GM10266 (cell line): Measurements from ENCODE around the gene GPSM3.
A peak's percentile ranks its signal among the peaks of the same experiment; 100 is the strongest.
"Not testable (repeated sequence)": the region's sequence is repeated elsewhere in the genome, so short reads cannot be mapped to it uniquely, and the experiment has no call there.

Experiments used
- DNase-seq: peaks from one replicate; pipeline ENCODE4 v3.0.0; 2012; ENCODE audit errors: extremely low spot score
- TF ChIP-seq, protein P1 (sequence below): IDR thresholded peaks from 2 replicates; pipeline ENCODE4 v1.5.1; 2012; ENCODE audit warnings: mild to moderate bottlenecking, low read depth; ENCODE audit not compliant: control insufficient read depth, insufficient read depth; ENCODE audit errors: missing control alignments

GPSM3 gene

DNA sequence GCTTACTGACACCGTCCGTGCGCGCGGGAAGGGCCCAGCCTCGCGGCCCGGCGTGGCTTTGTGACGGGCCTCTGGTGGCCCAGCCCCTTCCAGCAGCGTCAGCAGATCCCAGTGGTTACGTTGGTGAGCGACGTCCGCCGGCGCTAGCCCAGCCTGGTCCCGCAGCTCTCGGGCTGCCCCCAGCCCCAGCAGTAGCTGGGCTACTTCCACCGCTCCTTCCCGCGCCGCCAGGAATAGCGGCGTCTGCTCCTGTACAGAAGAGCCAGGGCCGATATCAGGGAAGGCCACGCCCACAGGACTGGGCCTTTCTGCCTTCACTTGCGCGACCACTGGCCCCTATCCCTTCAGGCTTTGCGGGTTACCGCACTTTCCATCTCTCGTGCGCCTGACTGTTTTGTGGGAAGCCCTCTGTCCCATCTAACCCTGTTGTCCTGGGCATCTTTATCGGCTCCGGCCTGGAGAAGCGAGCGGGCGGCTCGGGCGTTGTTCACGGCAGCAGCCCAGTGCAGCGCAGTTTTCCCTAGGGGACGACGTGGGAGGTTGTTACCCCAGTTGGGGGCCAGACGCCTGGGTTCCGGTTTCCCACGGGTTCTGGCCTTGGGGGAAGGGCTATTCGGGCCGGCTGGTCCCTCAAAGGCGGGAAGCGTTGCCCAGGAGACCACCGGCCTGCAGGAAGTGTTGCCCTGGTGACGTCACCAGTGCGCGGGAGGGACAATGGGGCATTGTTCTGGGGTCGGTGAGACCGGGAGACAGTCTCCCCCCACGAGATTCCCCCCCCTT lies 3.6 kb upstream of the GPSM3 start:
- TF ChIP-seq, protein P1, sequence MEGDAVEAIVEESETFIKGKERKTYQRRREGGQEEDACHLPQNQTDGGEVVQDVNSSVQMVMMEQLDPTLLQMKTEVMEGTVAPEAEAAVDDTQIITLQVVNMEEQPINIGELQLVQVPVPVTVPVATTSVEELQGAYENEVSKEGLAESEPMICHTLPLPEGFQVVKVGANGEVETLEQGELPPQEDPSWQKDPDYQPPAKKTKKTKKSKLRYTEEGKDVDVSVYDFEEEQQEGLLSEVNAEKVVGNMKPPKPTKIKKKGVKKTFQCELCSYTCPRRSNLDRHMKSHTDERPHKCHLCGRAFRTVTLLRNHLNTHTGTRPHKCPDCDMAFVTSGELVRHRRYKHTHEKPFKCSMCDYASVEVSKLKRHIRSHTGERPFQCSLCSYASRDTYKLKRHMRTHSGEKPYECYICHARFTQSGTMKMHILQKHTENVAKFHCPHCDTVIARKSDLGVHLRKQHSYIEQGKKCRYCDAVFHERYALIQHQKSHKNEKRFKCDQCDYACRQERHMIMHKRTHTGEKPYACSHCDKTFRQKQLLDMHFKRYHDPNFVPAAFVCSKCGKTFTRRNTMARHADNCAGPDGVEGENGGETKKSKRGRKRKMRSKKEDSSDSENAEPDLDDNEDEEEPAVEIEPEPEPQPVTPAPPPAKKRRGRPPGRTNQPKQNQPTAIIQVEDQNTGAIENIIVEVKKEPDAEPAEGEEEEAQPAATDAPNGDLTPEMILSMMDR, result no peak
- DNase-seq, result peak; percentile 84

DNA sequence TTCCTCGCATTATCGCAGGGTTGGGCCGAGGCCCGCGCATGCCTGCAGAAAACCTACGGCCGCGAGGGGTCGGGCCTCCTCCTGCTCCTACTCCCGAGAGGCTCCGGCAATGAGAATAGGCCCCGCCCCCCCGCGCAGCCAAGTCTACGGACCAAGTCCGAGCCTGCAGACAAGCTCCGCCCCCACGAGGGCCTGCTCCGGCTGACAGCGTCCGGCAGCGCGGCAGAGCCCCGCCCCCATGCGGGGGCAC lies 3.1 kb upstream of the GPSM3 start:
- peak; percentile 97 for DNase-seq
- TF ChIP-seq, protein P1, result no peak

DNA sequence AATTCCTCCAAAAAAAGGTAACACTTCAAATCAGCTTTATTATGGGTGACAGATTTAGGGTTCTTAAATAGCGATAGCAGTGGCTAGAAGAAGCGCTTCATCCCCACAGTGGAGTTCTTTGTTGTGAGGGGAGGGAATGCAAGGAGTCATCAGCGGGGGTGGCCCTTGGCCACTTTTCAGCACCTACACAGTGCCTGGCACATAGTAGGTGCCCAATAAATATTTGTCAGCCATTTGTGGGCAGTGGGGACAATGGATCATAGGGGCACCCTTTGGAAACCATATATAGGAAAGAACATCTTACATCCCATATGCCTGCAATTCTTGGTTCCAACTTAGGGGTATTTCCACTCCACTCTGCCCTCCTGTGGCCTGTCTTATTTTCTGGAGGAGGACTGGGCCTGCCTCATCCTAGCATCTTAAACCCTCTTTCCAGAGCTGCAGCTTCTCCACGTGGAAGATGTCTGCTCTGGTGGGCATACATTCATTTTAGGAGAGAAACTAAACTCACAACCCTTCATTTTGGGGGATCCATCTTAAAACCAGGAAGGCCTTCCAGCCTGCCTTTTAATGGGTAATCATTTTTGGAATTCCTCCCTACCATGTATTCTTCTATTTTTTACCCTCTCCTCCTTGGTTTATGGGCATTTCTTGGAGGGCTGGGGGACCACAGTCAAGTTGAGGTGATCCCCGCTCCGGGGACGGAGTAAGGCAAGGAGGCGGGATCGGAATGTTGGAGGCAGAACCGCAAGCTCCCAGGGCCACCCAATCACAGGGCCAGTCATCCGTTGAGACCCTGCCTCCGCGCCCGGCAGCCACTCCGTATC lies 2.6 kb upstream of the GPSM3 start:
- TF ChIP-seq, protein P1, result peak; percentile 56
- no peak for DNase-seq

DNA sequence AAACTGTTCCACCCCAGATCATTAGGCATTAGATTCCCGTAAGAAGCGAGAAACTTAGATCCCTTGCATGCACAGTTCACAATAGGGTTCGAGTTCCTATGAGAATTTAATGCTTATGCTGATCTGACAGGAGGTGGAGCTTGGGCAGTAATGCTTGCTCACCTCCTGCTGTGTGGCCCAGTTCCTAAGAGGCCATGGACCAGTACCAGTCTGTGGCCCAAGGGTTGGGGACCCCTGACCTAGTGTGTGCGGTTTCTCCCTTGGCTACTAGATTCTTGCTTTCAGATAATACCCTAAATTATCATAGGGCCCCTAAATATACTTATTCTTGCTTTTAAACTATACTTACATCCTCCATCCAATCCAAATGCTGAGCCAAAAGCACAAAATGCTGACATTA lies 1.9 kb upstream of the GPSM3 start:
- no peak for DNase-seq
- TF ChIP-seq, protein P1, result no peak

DNA sequence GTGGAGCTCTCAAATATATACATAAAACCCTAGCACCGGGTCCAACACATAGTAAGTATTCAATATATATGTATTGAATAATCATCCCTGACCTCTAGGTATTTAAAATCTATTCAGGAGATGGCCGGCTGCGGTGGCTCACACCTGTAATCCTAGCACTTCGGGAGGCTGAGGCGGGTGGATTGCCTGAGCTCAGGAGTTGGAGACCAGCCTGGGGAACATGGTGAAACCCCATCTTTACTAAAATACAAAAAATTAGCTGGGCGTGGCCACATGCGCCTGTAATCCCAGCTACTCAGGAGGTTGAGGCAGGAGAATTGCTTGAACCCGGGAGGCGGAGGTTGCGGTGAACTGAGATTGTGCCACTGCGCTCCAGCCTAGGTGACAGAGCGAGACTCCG lies 653 bp upstream of the GPSM3 start:
- DNase-seq, result not testable (repeated sequence)

DNA sequence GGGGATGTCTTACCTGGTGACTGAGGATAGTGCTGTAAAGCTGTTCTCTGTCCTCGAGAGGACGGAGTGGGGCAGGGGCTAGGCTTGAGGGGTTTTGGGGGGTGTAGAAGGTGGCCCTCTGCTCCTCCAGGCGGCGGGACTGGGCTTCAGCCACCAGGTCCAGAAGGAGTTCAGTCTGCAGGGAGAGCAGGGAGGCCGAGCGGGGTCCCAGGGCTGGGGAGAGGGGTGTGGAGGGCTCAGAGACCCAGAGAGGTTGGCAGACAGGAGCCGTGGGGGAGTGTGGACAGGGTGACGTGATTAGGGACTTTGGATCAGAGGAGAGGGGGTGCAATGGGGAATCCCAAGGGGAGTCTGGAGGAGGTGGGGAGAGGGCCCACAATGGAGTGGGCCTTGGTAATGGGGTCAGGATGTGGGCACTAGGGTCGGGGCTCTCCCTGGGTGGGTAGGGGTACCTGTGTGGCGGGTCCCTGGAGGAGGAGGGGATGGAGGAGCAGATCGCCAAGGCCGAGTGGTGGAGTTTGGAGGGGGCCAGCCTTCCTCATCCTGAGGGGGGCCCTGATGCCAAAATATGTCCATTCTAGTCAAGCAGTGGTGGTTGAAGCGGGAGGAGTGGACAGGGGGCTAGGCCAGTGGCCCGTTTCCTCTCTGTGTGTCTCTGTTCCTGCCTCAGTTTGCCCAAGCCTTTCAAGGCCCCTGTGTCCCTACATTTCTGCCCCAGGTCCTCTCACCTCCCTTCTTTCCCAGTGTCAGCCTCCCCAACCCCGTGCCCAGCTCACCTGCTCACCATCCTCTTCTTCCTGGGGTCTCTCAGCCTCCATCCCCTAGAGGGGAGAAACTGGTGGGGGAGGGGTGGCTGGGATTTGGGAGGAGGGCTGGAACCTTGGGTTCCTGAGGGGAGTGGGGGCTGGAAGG lies 491 bp downstream of the GPSM3 start:
- no peak for DNase-seq
- TF ChIP-seq, protein P1, result no peak

DNA sequence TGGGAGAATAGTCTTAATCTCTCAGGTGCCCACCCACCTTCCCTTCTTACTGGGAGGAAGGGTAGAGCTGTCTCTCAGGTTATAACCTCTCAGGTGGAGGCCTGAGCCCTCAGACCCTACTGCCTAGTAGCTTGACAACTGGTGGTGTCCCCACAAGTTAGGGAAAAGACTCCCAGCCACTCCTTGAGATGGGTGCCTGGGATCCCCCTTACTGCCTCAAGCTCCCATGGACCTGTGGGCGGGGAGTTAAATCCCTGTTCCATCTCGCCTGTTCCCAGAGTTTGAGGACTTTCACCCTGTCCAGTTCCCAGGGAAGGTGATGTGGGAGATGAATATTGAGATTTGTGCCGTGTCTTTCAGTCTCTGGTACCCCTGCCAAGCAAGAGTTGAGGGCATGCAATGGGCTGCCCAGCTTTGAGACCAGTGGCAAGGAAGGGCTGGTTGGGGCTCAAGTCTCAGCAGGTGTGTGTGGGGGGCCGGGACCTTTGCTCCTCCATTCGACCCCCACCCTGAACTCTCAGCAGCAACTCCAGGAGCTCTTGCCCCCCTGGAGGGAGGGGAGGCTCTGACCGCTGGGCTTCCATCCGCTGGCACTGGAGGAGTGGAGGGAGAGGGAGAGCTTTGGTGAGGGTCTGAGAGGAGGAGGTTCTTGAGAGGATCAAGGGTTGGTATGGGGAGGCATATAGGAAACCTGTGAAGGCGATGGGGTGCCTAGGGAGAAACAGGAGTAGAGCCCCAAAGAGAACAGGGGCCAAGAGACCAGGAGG lies 1.3 kb downstream of the GPSM3 start:
- no peak for DNase-seq
- TF ChIP-seq, protein P1, result no peak
